Psoas muscle (tissue), 8 donors: Measurements from ENCODE around the gene SLC22A31. TPM values are rescaled to one million over a fixed set of nuclear protein-coding genes. Genes with fewer than 3 reads are reported as not detected.
A peak's percentile ranks its signal among the peaks of the same experiment; 100 is the strongest.

ENCODE experiments used
- ATAC-seq, 4 donors: fragments of 200-7000 bp; cut with Tn5 transposase; one replicate each; pipeline ENCODE4 v1.9.1; 2020; ENCODE audit warnings: moderate library complexity in 3 of 4, mild to moderate bottlenecking in 2 of 4
- DNase-seq, 2 donors: peaks; one replicate each; pipeline ENCODE4 v3.0.0-alpha.2; 2020
- H3K27ac ChIP-seq: fragments of 200-600 bp; one replicate; pipeline ENCODE4 v1.8.0; 2022
- H3K27me3 ChIP-seq, 3 donors: fragments of 200-600 bp in 1 of 3; one replicate each; pipeline versions ENCODE4 v1.6.1 to v1.8.0; 2013 to 2022; ENCODE audit warnings: low read length in 2 of 3, mild to moderate bottlenecking in 2 of 3, moderate library complexity in 1 of 3; ENCODE audit not compliant: insufficient read depth in 3 of 3
- H3K36me3 ChIP-seq, 2 donors: fragments of 200-600 bp in 1 of 2; one replicate each; pipeline versions ENCODE4 v1.6.1 to v1.8.0; 2013 to 2022; ENCODE audit warnings: low read depth in 1 of 2, mild to moderate bottlenecking in 1 of 2, moderate library complexity in 1 of 2; ENCODE audit not compliant: insufficient read depth in 1 of 2
- H3K4me1 ChIP-seq: fragments of 200-600 bp; one replicate; pipeline ENCODE4 v1.8.0; 2022
- H3K4me3 ChIP-seq: fragments of 200-600 bp; one replicate; pipeline ENCODE4 v1.8.0; 2022; ENCODE audit warnings: mild to moderate bottlenecking
- H3K9me3 ChIP-seq: fragments of 200-600 bp; one replicate; pipeline ENCODE4 v1.8.0; 2022
- WGBS, 3 donors: extraction: QIAGEN DNeasy Blood & Tissue Kit; methylation state at CpG; one replicate each; pipeline versions ENCODE4 v1.1.6 to v1.1.7; 2013; 5-methylcytosine and 5-hydroxymethylcytosine counted together
- intact Hi-C, 2 donors: fragments of 100-400 bp; cut with DNase I; formaldehyde crosslinking; loops; one replicate each; pipeline versions ENCODE4 v1.11.0 to v1.14.2; 2022
- polyA plus RNA-seq, 3 donors: library from polyadenylated mRNA; stranded (reverse); fragments of 200-250 nt; gene quantifications; one replicate each; pipeline ENCODE4 v1.2.3, GENCODE V29; 2013
- total RNA-seq, 4 donors: library from RNA; stranded (reverse); fragmentation: NEBNext Ultra II Directional in 2 of 4; extraction: Animal tissue kit (Norgen Biotek cat#: 25700) in 2 of 4; gene quantifications; one replicate each; pipeline versions ENCODE4 v1.2.1 to v1.2.4, GENCODE V29; 2021 to 2023
- TF ChIP-seq, protein P1 (sequence below): fragments of 200-600 bp; IDR thresholded peaks from one replicate; pipeline ENCODE4 v1.8.0; 2022; ENCODE audit warnings: antibody characterized with exemption
- donor health status: healthy with polysubstance abuse.
- donor health status: DM: no; HTN: no; CAD: no; lungs with moderate emphysema.
- donor health status: Bipolar disorder and iron deficiency.
- donor health status: healthy.
- donor health status: DM: yes; HTN: yes; CAD: no.
- donor health status: DM: no; HTN: no; CAD: no.
- donor health status: DM: no; HTN: no; CAD: no.
- donor health status: DM: yes; HTN: yes; CAD: no.

Gene SLC22A31
- total and polyA plus RNA-seq, 7 donors, result 0.03 TPM; not detected in 6

DNA sequence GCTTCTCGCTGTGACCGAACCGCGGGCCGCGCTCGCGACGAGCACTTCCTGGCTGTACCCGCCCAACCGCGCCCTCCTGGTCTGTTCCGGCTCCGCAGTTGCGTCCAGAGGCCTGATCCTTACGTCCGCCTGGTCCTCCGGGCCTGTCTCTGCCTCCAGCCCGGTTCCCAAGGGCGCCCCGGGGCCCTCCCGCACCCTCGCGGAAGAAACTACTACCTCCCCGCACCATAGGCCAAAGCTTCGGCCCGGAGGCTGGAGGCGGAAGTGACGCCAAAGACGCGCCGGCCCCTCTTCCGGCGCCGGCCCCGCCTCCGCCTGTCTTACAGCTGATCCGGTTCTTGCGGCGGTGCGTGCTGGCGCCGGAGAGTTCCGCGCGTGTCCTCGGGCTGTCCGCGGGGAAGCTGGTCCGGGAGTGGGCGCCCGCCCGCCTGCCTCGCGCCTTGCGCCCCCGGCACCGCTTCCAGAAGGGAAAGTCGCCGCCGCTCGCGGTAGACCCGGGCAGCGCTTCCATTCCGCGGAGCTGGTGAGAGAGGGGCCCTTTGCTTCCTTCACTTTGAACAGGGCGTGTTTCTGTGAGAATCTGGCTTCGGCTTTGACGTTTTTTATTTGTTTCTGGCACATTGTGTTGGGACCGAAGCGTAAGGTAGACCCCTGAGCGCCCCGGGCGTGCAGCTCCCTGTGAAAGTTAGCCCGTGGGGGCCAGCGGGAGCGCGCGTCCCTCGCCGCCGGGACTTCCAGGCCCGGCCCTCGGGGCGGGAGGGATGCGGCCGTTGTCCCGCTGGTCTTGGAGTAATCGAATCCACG, 17.3 kb upstream of the SLC22A31 start, which contains the start of gene ZNF778:
TSS of gene ZNF778 (plus strand) at position 316 of the 804 bp plus-strand sequence. CDS start 3,425 bp downstream, outside the sequence.
- peak within 1 kb of the TSS; percentile 81 for H3K4me3 ChIP-seq
- TF ChIP-seq, protein P1, sequence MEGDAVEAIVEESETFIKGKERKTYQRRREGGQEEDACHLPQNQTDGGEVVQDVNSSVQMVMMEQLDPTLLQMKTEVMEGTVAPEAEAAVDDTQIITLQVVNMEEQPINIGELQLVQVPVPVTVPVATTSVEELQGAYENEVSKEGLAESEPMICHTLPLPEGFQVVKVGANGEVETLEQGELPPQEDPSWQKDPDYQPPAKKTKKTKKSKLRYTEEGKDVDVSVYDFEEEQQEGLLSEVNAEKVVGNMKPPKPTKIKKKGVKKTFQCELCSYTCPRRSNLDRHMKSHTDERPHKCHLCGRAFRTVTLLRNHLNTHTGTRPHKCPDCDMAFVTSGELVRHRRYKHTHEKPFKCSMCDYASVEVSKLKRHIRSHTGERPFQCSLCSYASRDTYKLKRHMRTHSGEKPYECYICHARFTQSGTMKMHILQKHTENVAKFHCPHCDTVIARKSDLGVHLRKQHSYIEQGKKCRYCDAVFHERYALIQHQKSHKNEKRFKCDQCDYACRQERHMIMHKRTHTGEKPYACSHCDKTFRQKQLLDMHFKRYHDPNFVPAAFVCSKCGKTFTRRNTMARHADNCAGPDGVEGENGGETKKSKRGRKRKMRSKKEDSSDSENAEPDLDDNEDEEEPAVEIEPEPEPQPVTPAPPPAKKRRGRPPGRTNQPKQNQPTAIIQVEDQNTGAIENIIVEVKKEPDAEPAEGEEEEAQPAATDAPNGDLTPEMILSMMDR, result peak; percentile 10
- no peaks in the 10 kb centered on the region for H3K9me3 ChIP-seq
- H3K27ac ChIP-seq, result peak within 1 kb of the TSS; percentile 96
- H3K36me3 ChIP-seq, result peaks cover 3 to 28% of the 10 kb centered on the region in 2 donors
- H3K27me3 ChIP-seq, result no peaks in the 10 kb centered on the region
- DNase-seq (peak; percentile 85 to 92), ATAC-seq (peak; percentile 91 to 94 (median 92))
- 0% methylated on average over 79 to 91 of the region's 91 CpGs for WGBS, 3 donors
- H3K4me1 ChIP-seq, result peaks cover 32% of the 10 kb centered on the region
- intact Hi-C loops, result loop anchor here (5.0 to 10.0 kb wide), 4 partner anchors 45 to 405 kb away; partner anchors contain the start of genes ACSF3 (in 1 of the 2), APRT (in 1 of the 2) and CDH15 (in 1 of the 2)

DNA sequence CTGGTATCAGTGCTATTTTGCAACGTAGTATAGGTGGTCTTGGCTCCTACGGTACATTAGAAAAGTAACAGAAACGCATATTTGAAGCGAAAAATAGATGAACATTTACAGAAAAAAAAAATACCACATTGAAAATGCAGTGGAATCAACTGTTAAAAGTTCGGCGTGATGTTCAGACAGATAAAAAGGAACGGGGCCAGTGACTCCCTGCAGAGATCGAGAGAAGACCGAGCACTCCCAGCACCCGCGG, 16.7 kb upstream of the SLC22A31 start:
- WGBS, 3 donors, result 0% methylated on average over 11 of the region's 11 CpGs
- TF ChIP-seq, protein P1, result no peak
- Histone ChIP-seq H3K27me3 (no peaks in the 10 kb centered on the region), H3K36me3 (peaks cover 3 to 23% of the 10 kb centered on the region in 2 donors), H3K27ac (peak overlapping the region; percentile 96), H3K4me3 (peak overlapping the region; percentile 81), H3K4me1 (peaks cover 32% of the 10 kb centered on the region), H3K9me3 (no peaks in the 10 kb centered on the region)
- no peak for DNase-seq
- ATAC-seq, result no peak
- intact Hi-C loops, result loop anchor here (5.0 to 10.0 kb wide), 4 partner anchors 45 to 405 kb away; partner anchors contain the start of genes ACSF3 (in 1 of the 2), APRT (in 1 of the 2) and CDH15 (in 1 of the 2)

- no peaks in the 10 kb centered on the region for H3K27me3 ChIP-seq
- TF ChIP-seq, protein P1, result peak; percentile 63
- peak overlapping the region; percentile 81 for H3K4me3 ChIP-seq
- H3K9me3 ChIP-seq, result no peaks in the 10 kb centered on the region
- peaks cover 0 to 19% of the 10 kb centered on the region in 2 donors for H3K36me3 ChIP-seq
- 1% methylated on average over 25 of the region's 25 CpGs for WGBS, 3 donors
- peak overlapping the region; percentile 96 for H3K27ac ChIP-seq
- ATAC-seq, result peak; percentile 78 to 88 (median 80)
- H3K4me1 ChIP-seq, result peaks cover 32% of the 10 kb centered on the region
- intact Hi-C loops, result loop anchor here (5.0 to 10.0 kb wide), 4 partner anchors 44 to 404 kb away; partner anchors contain the start of genes ACSF3 (in 1 of the 2), APRT (in 1 of the 2) and CDH15 (in 1 of the 2)
- DNase-seq, result peak; percentile 78 to 89
Observed at GRCh38 chr16:89216315-89217137, 16.2 kb upstream of the SLC22A31 start.

GRCh38 chr16:89210904-89211515, 10.7 kb upstream of the SLC22A31 start:
- TF ChIP-seq, protein P1, result no peak
- DNase-seq (no peak), ATAC-seq (no peak)
- Histone ChIP-seq H3K27ac (no peak overlapping the region), H3K9me3 (no peaks in the 10 kb centered on the region), H3K4me1 (peaks cover 14% of the 10 kb centered on the region), H3K27me3 (peaks cover 0 to 20% (median 2%) of the 10 kb centered on the region in 3 donors), H3K4me3 (no peak overlapping the region), H3K36me3 (no peaks in the 10 kb centered on the region)
- WGBS, 3 donors, result 56 to 60% (median 59%) methylated on average over 15 of the region's 15 CpGs
- intact Hi-C loops, result loop anchor here (5.0 to 10.0 kb wide), 3 partner anchors 116 to 474 kb away; partner anchors contain the start of gene ACSF3 (in 1 of the 2)
